Endothelial cell of umbilical vein (primary cell): ENCODE data around the gene ARHGAP32.

ENCODE experiments used
- EZH2 ChIP-seq: IDR thresholded peaks from 2 replicates; pipeline ENCODE4 v1.6.1; 2012; ENCODE audit warnings: borderline replicate concordance, low read depth, mild to moderate bottlenecking, moderate library complexity, low read length, inconsistent platforms; ENCODE audit not compliant: severe bottlenecking
- FOS ChIP-seq: IDR thresholded peaks from 2 replicates; pipeline ENCODE4 v1.6.1; 2011; ENCODE audit warnings: mild to moderate bottlenecking, low read length, moderate library complexity, borderline replicate concordance; ENCODE audit not compliant: insufficient read depth
- GATA2 ChIP-seq: IDR thresholded peaks from 2 replicates; pipeline ENCODE4 v1.7.0; 2011; ENCODE audit warnings: low read depth, mild to moderate bottlenecking, moderate library complexity, mixed read lengths, low read length; ENCODE audit not compliant: insufficient read length, insufficient read depth
- JUN ChIP-seq: IDR thresholded peaks from 2 replicates; pipeline ENCODE4 v1.6.1; 2011; ENCODE audit warnings: borderline replicate concordance, low read depth; ENCODE audit not compliant: insufficient read length, insufficient read depth
- MYC ChIP-seq: IDR thresholded peaks from one replicate; pipeline ENCODE4 v1.6.1; 2011; ENCODE audit warnings: mild to moderate bottlenecking, low read depth, low read length
- POLR2A ChIP-seq: IDR thresholded peaks from 2 replicates; pipeline ENCODE4 v1.6.1; 2012; ENCODE audit warnings: low read depth, mild to moderate bottlenecking, control low read depth, low read length
- POLR2AphosphoS5 ChIP-seq: IDR thresholded peaks from 2 replicates; pipeline ENCODE4 v1.6.1; 2012; ENCODE audit warnings: low read depth, mild to moderate bottlenecking, control low read depth, low read length, moderate library complexity; ENCODE audit not compliant: insufficient read depth
- TF ChIP-seq, protein P1 (sequence below), 2 donors: IDR thresholded peaks; 1 replicate in 1 of 2; 2 replicates in 1 of 2; pipeline ENCODE4 v1.5.1; 2011; ENCODE audit warnings: low read length in 2 of 2, mild to moderate bottlenecking in 2 of 2, moderate library complexity in 2 of 2, control low read depth in 1 of 2, inconsistent platforms in 1 of 2, low read depth in 1 of 2; ENCODE audit not compliant: insufficient read depth in 1 of 2; ENCODE audit errors: extremely low read depth in 1 of 2
- TF ChIP-seq, protein P2 (sequence below): IDR thresholded peaks from 2 replicates; pipeline ENCODE4 v1.6.1; 2011; ENCODE audit not compliant: insufficient read depth, insufficient read length

DNA sequence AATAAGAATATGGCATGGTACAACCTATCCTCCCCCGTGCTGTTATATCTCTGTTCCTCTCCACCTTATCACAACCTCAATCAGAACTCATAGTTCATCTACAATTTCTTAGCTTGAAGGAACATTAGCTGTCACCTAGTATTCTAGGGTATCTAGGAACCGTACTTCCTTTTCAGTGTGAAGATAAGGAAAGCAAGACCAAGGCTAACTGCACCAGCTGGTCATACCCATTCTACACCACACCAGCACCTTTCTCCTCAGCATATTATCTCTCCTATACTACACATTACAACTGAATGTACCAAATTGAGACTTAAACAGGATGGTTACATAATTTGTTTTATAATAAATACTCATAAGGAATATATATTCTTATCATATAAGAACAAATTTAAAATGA lies 73.1 kb downstream of the ARHGAP32 start:
- no peak for TF ChIP-seq EZH2
- no peak for TF ChIP-seq POLR2A
- TF ChIP-seq, protein P1, sequence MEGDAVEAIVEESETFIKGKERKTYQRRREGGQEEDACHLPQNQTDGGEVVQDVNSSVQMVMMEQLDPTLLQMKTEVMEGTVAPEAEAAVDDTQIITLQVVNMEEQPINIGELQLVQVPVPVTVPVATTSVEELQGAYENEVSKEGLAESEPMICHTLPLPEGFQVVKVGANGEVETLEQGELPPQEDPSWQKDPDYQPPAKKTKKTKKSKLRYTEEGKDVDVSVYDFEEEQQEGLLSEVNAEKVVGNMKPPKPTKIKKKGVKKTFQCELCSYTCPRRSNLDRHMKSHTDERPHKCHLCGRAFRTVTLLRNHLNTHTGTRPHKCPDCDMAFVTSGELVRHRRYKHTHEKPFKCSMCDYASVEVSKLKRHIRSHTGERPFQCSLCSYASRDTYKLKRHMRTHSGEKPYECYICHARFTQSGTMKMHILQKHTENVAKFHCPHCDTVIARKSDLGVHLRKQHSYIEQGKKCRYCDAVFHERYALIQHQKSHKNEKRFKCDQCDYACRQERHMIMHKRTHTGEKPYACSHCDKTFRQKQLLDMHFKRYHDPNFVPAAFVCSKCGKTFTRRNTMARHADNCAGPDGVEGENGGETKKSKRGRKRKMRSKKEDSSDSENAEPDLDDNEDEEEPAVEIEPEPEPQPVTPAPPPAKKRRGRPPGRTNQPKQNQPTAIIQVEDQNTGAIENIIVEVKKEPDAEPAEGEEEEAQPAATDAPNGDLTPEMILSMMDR (IDR thresholded peaks at IDR 0.05; ENCODE audit: extremely low read depth in 1 of 2, insufficient read depth in 1 of 2, low read depth in 1 of 2, low read length in 2 of 2) = no peak
- TF ChIP-seq, protein P2, sequence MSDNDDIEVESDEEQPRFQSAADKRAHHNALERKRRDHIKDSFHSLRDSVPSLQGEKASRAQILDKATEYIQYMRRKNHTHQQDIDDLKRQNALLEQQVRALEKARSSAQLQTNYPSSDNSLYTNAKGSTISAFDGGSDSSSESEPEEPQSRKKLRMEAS = no peak
- no peak for TF ChIP-seq POLR2AphosphoS5
- TF ChIP-seq MYC = no peak
- TF ChIP-seq GATA2 = no peak
- TF ChIP-seq JUN = no peak
- no peak for TF ChIP-seq FOS
